OCI-LY3 (cell line): Measurements from ENCODE around the gene RPL3.
A peak's percentile ranks its signal among the peaks of the same experiment; 100 is the strongest.

Experiments used
- H2AFZ ChIP-seq: fragments of 200-600, 300-600 bp; shearing (Covaris generic); 2 replicates; pipeline ENCODE4 v1.6.0; 2014; ENCODE audit warnings: antibody characterized with exemption, low read depth, low read length
- H3K27ac ChIP-seq: fragments of 200-600, 300-600 bp; sonication (generic); 2 replicates; pipeline ENCODE4 v1.5.1; 2014; ENCODE audit warnings: mild to moderate bottlenecking, low read length, moderate library complexity, mixed read lengths
- H3K27me3 ChIP-seq: fragments of 200-600, 300-600 bp; sonication (generic); 2 replicates; pipeline ENCODE4 v1.6.1; 2014; ENCODE audit warnings: low read depth, low read length, mixed read lengths
- H3K36me3 ChIP-seq: fragments of 200-600, 300-600 bp; sonication (generic); replicated peaks from 2 replicates; pipeline ENCODE3; 2014; ENCODE audit warnings: low read depth, low read length, mixed read lengths
- H3K4me1 ChIP-seq: fragments of 300-600, 200-600 bp; sonication (generic); 2 replicates; pipeline ENCODE4 v1.6.1; 2014; ENCODE audit warnings: low read length, mixed read lengths
- H3K4me2 ChIP-seq: fragments of 200-600, 300-600 bp; sonication (generic); 2 replicates; pipeline ENCODE4 v1.6.1; 2014; ENCODE audit warnings: low read length, mixed read lengths
- H3K4me3 ChIP-seq: fragments of 300-600, 200-600 bp; sonication (generic); 2 replicates; pipeline ENCODE4 v1.5.1; 2014; ENCODE audit warnings: antibody characterized with exemption, mild to moderate bottlenecking, low read length, moderate library complexity
- H3K79me2 ChIP-seq: fragments of 300-600, 200-600 bp; shearing (Covaris generic); 2 replicates; pipeline ENCODE4 v1.6.1; 2014; ENCODE audit warnings: mild to moderate bottlenecking, low read length, mixed read lengths
- H3K9ac ChIP-seq: fragments of 300-600, 200-600 bp; shearing (Covaris generic); 2 replicates; pipeline ENCODE4 v1.6.0; 2014; ENCODE audit warnings: mild to moderate bottlenecking, low read length, moderate library complexity
- H3K9me3 ChIP-seq: fragments of 200-600, 300-600 bp; shearing (Covaris generic); 2 replicates; pipeline ENCODE4 v1.6.1; 2014; ENCODE audit warnings: low read length, mixed read lengths; ENCODE audit not compliant: insufficient read depth
- H4K20me1 ChIP-seq: fragments of 200-600, 300-600 bp; sonication (generic); 2 replicates; pipeline ENCODE4 v1.6.1; 2016; ENCODE audit warnings: low read length, mixed read lengths; ENCODE audit not compliant: insufficient read depth
- EZH2phosphoT487 ChIP-seq: fragments of 200-600 bp; shearing (Covaris generic); IDR thresholded peaks from 2 replicates; pipeline ENCODE4 v1.6.1; 2018; ENCODE audit warnings: antibody characterized with exemption, mixed run types, low read depth
- TF ChIP-seq, protein P1 (sequence below): fragments of 200-600, 300-600 bp; sonication (generic); IDR thresholded peaks from 2 replicates; pipeline ENCODE4 v1.5.1; 2014; ENCODE audit warnings: antibody characterized with exemption, low read length, low read depth

The RPL3 gene

DNA sequence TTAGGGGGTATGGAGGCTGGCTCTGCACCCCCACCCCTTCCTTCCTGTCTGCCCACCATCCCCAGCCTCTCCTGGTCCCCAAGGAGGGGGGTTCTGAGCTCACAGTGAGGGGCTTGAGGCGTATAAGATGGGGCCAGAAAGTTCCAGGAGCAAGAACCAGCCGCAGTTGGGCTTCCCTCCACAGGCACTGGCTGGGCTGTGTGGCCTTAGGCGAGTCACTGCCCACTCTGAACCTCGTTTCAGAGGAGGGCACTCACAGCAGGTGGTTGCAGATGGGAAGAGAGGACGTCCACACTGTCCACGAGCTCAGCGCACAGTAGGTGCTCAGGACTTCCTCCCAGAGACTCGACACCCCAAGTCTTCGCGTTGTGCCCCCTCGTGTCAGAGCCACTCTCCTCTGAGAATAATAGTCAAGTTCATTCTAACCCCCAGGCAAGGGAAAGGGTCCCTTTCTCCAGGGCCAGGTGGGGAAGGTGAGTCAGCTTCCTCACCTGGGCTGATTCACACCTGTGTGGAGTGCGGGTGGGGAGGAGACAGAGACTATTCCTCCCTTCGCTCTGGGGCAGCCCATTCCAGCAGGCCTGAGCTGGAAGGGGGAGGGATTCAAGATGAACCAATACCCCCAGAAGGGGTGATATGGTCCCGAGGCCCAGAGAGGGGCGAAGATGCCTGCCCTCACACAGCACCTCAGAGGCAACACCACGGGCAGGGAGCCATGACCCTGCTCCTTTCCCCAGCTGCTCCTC, 29.3 kb downstream of the RPL3 start:
- H3K36me3 ChIP-seq = no peaks in the 10 kb centered on the region
- H4K20me1 ChIP-seq = no peaks in the 10 kb centered on the region
- no peak overlapping the region for H3K4me3 ChIP-seq
- H3K27me3 ChIP-seq = no peaks in the 10 kb centered on the region
- no peak overlapping the region for H3K27ac ChIP-seq
- no peak overlapping the region for H3K4me2 ChIP-seq
- H3K9me3 ChIP-seq = no peaks in the 10 kb centered on the region
- H2AFZ ChIP-seq = no peak overlapping the region
- H3K9ac ChIP-seq = no peak overlapping the region
- H3K4me1 ChIP-seq = peaks cover 13% of the 10 kb centered on the region
- H3K79me2 ChIP-seq = no peaks in the 10 kb centered on the region
- no peak for TF ChIP-seq EZH2phosphoT487

DNA sequence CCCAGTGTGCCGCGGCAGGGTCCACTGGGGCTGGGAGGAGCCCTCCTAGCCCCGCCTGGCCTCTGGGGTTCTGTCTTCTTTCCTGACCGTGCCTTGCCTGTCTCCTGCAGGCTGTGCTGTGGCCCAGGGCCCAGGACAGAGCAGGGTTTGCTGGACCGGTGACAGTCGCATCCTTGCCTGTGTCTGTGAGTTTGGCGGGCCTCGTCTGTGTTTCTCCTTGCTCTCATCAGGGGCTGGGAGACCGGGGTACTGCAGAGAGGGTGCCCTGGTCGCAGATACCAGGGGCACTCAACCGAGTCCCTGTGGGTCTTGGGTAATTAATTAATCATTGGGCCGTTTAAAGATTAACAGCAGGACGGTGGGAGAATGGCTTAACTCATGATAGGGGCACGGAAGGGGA, 29.9 kb downstream of the RPL3 start:
- Histone ChIP-seq H3K27me3 (no peaks in the 10 kb centered on the region), H3K27ac (no peak overlapping the region), H3K4me2 (no peak overlapping the region), H2AFZ (no peak overlapping the region), H3K9me3 (no peaks in the 10 kb centered on the region), H3K4me1 (peaks cover 13% of the 10 kb centered on the region), H3K79me2 (no peaks in the 10 kb centered on the region), H3K36me3 (no peaks in the 10 kb centered on the region), H3K9ac (no peak overlapping the region), H3K4me3 (no peak overlapping the region), H4K20me1 (no peaks in the 10 kb centered on the region)
- TF ChIP-seq, protein P1, sequence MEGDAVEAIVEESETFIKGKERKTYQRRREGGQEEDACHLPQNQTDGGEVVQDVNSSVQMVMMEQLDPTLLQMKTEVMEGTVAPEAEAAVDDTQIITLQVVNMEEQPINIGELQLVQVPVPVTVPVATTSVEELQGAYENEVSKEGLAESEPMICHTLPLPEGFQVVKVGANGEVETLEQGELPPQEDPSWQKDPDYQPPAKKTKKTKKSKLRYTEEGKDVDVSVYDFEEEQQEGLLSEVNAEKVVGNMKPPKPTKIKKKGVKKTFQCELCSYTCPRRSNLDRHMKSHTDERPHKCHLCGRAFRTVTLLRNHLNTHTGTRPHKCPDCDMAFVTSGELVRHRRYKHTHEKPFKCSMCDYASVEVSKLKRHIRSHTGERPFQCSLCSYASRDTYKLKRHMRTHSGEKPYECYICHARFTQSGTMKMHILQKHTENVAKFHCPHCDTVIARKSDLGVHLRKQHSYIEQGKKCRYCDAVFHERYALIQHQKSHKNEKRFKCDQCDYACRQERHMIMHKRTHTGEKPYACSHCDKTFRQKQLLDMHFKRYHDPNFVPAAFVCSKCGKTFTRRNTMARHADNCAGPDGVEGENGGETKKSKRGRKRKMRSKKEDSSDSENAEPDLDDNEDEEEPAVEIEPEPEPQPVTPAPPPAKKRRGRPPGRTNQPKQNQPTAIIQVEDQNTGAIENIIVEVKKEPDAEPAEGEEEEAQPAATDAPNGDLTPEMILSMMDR = no peak
- no peak for TF ChIP-seq EZH2phosphoT487

DNA sequence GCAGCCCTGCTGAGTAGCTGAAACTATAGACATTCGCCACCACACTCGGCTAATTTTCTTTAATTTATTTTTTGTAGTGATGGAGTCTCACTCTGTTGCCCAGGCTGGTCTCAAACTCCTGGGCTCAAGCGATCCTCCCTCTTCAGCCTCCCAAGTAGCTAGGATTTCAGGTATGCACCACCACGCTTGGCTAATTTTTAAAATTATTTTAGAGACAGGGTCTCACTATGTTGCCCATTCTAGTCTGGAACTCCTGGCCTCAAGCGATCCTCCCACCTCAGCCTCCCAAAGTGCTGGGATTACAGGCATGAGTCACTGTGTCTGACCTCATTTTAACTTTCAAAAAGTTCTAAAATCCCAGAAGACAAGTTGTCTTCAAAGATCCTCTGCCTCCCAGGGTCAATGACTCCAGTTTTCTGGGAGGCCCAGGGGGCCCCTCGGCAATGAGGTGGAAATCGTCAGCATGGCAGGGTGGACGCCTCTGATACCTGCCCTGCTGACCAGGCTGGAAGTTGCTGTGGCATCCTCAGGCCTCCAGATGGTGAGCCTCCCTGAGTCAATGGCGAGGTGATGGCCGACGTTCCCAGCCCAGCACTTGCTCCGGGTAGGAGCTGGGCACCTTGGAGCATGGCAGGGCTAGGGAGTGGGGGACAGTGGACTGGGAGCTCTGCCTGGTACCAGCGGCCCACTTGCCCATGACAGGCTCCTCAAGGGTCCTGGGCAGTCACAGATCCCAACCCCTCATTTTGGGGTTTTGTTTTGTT, 31.1 kb downstream of the RPL3 start:
- peaks cover 16% of the 10 kb centered on the region for H3K4me1 ChIP-seq
- H3K36me3 ChIP-seq = no peaks in the 10 kb centered on the region
- H3K79me2 ChIP-seq = no peaks in the 10 kb centered on the region
- H3K9ac ChIP-seq = no peak overlapping the region
- no peak overlapping the region for H3K27ac ChIP-seq
- H3K4me2 ChIP-seq = no peak overlapping the region
- no peaks in the 10 kb centered on the region for H4K20me1 ChIP-seq
- no peaks in the 10 kb centered on the region for H3K27me3 ChIP-seq
- no peak for TF ChIP-seq EZH2phosphoT487
- TF ChIP-seq, protein P1 = no peak
- H3K4me3 ChIP-seq = no peak overlapping the region
- no peaks in the 10 kb centered on the region for H3K9me3 ChIP-seq
- no peak overlapping the region for H2AFZ ChIP-seq

DNA sequence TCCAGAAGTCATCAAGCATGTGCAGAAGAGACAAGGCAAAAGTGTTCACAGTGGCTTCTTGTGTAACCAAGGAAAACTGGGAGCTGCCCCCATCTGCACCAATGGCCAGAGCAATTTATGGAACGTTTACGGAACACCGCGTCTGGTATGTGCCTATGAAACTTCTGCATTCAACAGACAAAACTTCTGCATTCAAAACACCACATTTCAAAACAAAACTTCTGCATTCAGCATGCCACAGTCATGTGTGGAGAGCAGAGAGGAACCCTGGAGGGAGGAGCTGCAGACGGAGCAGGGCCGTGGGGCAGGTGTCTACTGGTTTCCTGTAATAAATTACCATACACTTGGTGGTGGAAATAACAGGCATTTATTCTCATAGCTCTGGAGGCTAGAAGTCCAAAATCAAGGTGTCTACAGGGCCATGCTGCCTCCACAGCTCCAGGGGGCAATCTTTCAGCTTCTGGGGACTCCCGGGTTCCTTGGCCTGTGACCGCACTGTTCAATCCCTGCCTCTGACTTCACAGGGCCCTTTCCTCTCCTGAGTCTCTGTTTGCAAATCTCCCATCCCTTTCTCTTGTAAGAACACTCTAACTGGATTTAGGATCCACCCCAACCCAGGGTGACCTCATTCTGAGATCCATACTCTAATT, 32.2 kb downstream of the RPL3 start:
- Histone ChIP-seq H3K27me3 (no peaks in the 10 kb centered on the region), H3K36me3 (no peaks in the 10 kb centered on the region), H2AFZ (peak overlapping the region; percentile 63), H3K4me2 (peak overlapping the region; percentile 46), H3K27ac (peak overlapping the region; percentile 36), H3K4me3 (peak overlapping the region; percentile 9), H3K79me2 (no peaks in the 10 kb centered on the region), H3K9ac (no peak overlapping the region), H3K9me3 (no peaks in the 10 kb centered on the region), H4K20me1 (no peaks in the 10 kb centered on the region), H3K4me1 (peaks cover 27% of the 10 kb centered on the region)
- no peak for TF ChIP-seq EZH2phosphoT487
- TF ChIP-seq, protein P1 = 0 out of 2 replicates have a peak, but pooled peaks have one; percentile 22
